Coronary artery (tissue), 2 donors: ENCODE data around the gene SPATS2L.
A peak's percentile ranks its signal among the peaks of the same experiment; 100 is the strongest.

Source experiments
- DNase-seq: peaks from one replicate; pipeline ENCODE4 v3.0.0-alpha.2; 2017; ENCODE audit warnings: low spot score
- H3K27ac ChIP-seq, 2 donors: fragments of 200-600 bp; sonication (generic); one replicate each; pipeline ENCODE4 v1.5.1; 2016 to 2019
- H3K4me3 ChIP-seq: fragments of 200-600 bp; sonication (generic); 2 replicates; pipeline ENCODE4 v1.5.1; 2016; ENCODE audit warnings: mild to moderate bottlenecking, moderate library complexity
- CTCF ChIP-seq: fragments of 200-600 bp; sonication (generic); IDR thresholded peaks from one replicate; pipeline ENCODE4 v1.5.1; 2019; ENCODE audit warnings: antibody characterized with exemption

The SPATS2L gene

GRCh38 chr2:200348897-200349563 lies 42.5 kb downstream of the SPATS2L start:
- Histone ChIP-seq H3K4me3 (no peak overlapping the region), H3K27ac (peak overlapping the region in 1 of 2 donors; percentile 10)
- no peak for TF ChIP-seq CTCF
- no peak for DNase-seq

GRCh38 chr2:200349868-200350267 lies 43.4 kb downstream of the SPATS2L start:
- peak overlapping the region in 1 of 2 donors; percentile 10 for H3K27ac ChIP-seq
- no peak for TF ChIP-seq CTCF
- no peak for DNase-seq
- H3K4me3 ChIP-seq, result no peak overlapping the region

DNA sequence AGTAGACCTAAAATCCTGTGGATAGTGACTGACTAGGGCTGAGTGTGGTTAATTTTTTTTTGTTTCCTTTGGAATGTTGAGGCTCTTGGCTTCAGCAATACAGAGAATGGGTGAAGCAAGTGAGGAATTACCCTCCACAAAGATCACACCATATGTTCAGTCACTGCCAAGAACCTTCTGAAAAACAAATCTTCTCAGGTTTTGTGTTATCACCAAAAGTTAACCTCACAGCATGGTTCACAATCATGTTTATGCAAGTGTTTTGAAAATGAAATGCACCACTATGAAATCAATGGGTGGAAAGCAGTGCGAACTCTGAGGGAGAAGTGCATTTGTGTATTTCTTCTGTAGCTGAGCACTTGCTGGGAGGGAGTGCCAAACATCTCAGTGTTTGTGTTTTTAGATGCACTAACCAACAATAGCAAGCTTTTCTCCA lies 44.4 kb downstream of the SPATS2L start:
- Histone ChIP-seq H3K4me3 (no peak overlapping the region), H3K27ac (no peak overlapping the region)
- no peak for DNase-seq
- TF ChIP-seq CTCF, result no peak

GRCh38 chr2:200351815-200352214 lies 45.3 kb downstream of the SPATS2L start:
- no peak overlapping the region for H3K4me3 ChIP-seq
- no peak for TF ChIP-seq CTCF
- DNase-seq, result no peak
- H3K27ac ChIP-seq, result no peak overlapping the region

GRCh38 chr2:200352636-200353035 lies 46.1 kb downstream of the SPATS2L start:
- TF ChIP-seq CTCF, result no peak
- no peak for DNase-seq
- H3K4me3 ChIP-seq, result peak overlapping the region; percentile 2
- H3K27ac ChIP-seq, result peak overlapping the region; percentile 57 to 80

- H3K4me3 ChIP-seq, result peak overlapping the region; percentile 2
- no peak for DNase-seq
- H3K27ac ChIP-seq, result peak overlapping the region; percentile 57 to 80
- TF ChIP-seq CTCF, result no peak
These were observed 46.6 kb downstream of the SPATS2L start for GRCh38 chr2:200353120-200353519.

DNA sequence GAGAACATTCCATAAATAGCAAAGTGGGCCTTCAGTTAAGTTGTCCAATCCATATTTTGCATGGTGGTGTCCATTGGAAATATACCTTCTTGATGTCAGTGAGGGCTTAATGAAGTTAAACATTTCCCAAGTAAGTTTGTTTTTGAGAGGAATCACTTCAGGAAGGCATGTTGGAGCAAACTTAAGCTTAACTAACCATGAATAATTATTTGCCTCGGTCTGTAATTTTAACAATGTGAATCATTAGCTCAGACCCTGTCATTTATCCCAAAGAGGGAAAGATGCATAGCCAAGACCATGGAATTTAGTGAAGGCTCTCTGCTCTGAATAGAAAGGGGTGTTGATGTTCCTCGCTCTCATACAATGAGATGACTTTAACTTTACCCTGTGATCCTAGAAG lies 47.4 kb downstream of the SPATS2L start:
- H3K4me3 ChIP-seq, result no peak overlapping the region
- DNase-seq, result no peak
- no peak for TF ChIP-seq CTCF
- H3K27ac ChIP-seq, result peak overlapping the region; percentile 57 to 80
